ENCODE results near the gene FAM180B. TPM values are rescaled to one million over a fixed set of nuclear protein-coding genes. Genes with fewer than 3 reads are reported as not detected.
A peak's percentile ranks its signal among the peaks of the same experiment; 100 is the strongest.

Gene FAM180B
- total RNA-seq, 1 donor: not detected

- Histone ChIP-seq H3K36me3 (ENCODE audit: insufficient read depth, low read length) (peaks cover 12% of the 10 kb centered on the region), H3K27me3 (ENCODE audit: insufficient read depth, low read length) (no peaks in the 10 kb centered on the region), H3K4me1 (ENCODE audit: insufficient read depth, low read length) (peaks cover 12% of the 10 kb centered on the region), H3K9me3 (ENCODE audit: low read depth, low read length) (no peaks in the 10 kb centered on the region), H3K4me3 (ENCODE audit: insufficient read depth, low read length) (peak within 1 kb of the TSS; percentile 98), H3K4me2 (ENCODE audit: insufficient read depth, low read length) (peak within 1 kb of the TSS; percentile 90), H4K20me1 (ENCODE audit: insufficient read depth, low read length) (no peaks in the 10 kb centered on the region), H2AFZ (ENCODE audit: low read length) (peak within 1 kb of the TSS; percentile 90), H3K27ac (ENCODE audit: low read depth, low read length) (peak within 1 kb of the TSS; percentile 68), H3K79me2 (ENCODE audit: insufficient read depth, low read length) (peaks cover 46% of the 10 kb centered on the region)
- DNase-seq (ENCODE audit: insufficient read length, low spot score, missing footprints): peak; percentile 95
- TF ChIP-seq CTCF (IDR thresholded peaks at IDR 0.05; ENCODE audit: extremely low read depth, low read depth, low read length): no peak
Observed at GRCh38 chr11:47565340-47566148, 20.9 kb upstream of the FAM180B start, which contains the start of gene PTPMT1. Gene PTPMT1, plus strand, starts transcription at chr11:47565599. Its CDS starts 24 bp downstream, at chr11:47565623.

- DNase-seq (ENCODE audit: insufficient read length, low spot score, missing footprints): no peak
- Histone ChIP-seq H3K27me3 (ENCODE audit: insufficient read depth, low read length) (no peaks in the 10 kb centered on the region), H3K27ac (ENCODE audit: low read depth, low read length) (peak overlapping the region; percentile 68), H3K4me2 (ENCODE audit: insufficient read depth, low read length) (peak overlapping the region; percentile 90), H3K79me2 (ENCODE audit: insufficient read depth, low read length) (peaks cover 52% of the 10 kb centered on the region), H3K4me3 (ENCODE audit: insufficient read depth, low read length) (peak overlapping the region; percentile 98), H3K36me3 (ENCODE audit: insufficient read depth, low read length) (peaks cover 12% of the 10 kb centered on the region), H2AFZ (ENCODE audit: low read length) (peak overlapping the region; percentile 90), H3K4me1 (ENCODE audit: insufficient read depth, low read length) (peaks cover 11% of the 10 kb centered on the region), H3K9me3 (ENCODE audit: low read depth, low read length) (no peaks in the 10 kb centered on the region), H4K20me1 (ENCODE audit: insufficient read depth, low read length) (no peaks in the 10 kb centered on the region)
- TF ChIP-seq CTCF (IDR thresholded peaks at IDR 0.05; ENCODE audit: extremely low read depth, low read depth, low read length): no peak
Observed at GRCh38 chr11:47566149-47566698, 20.3 kb upstream of the FAM180B start.

- no peaks in the 10 kb centered on the region for H3K9me3 ChIP-seq (ENCODE audit: low read depth, low read length)
- H3K4me2 ChIP-seq (ENCODE audit: insufficient read depth, low read length): no peak overlapping the region
- no peak overlapping the region for H3K4me3 ChIP-seq (ENCODE audit: insufficient read depth, low read length)
- no peak for DNase-seq (ENCODE audit: insufficient read length, low spot score, missing footprints)
- no peaks in the 10 kb centered on the region for H3K27me3 ChIP-seq (ENCODE audit: insufficient read depth, low read length)
- H4K20me1 ChIP-seq (ENCODE audit: insufficient read depth, low read length): peaks cover 6% of the 10 kb centered on the region
- H3K79me2 ChIP-seq (ENCODE audit: insufficient read depth, low read length): peaks cover 64% of the 10 kb centered on the region
- no peak overlapping the region for H3K27ac ChIP-seq (ENCODE audit: low read depth, low read length)
- peaks cover 26% of the 10 kb centered on the region for H3K36me3 ChIP-seq (ENCODE audit: insufficient read depth, low read length)
- H3K4me1 ChIP-seq (ENCODE audit: insufficient read depth, low read length): peaks cover 33% of the 10 kb centered on the region
- TF ChIP-seq CTCF (IDR thresholded peaks at IDR 0.05; ENCODE audit: extremely low read depth, low read depth, low read length): no peak
- H2AFZ ChIP-seq (ENCODE audit: low read length): no peak overlapping the region
Observed at GRCh38 chr11:47569646-47570045, 16.8 kb upstream of the FAM180B start.

All from osteoblast (primary cell).